ENCODE data around the gene CAMK1D.

DNA sequence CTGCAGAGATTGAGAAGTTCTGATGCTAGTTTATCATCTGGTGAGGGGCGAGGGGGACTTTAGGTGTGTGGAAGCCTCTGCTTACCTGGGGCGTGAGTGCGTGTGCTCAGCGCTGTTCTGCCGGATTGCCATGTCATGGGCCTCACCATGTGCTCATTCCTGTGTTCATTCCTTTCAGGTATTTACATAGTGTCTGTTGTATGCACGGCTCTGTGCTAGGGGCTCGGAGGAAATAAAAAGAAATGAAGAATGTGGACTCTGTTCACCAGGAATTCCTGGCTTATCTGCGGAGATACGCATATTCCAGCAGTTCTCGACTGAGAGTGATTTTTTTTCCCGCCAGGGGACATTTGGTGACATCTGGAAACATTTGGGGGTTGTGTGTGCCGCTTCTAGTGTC, 152.0 kb downstream of the CAMK1D start:
- TF ChIP-seq, protein P1, sequence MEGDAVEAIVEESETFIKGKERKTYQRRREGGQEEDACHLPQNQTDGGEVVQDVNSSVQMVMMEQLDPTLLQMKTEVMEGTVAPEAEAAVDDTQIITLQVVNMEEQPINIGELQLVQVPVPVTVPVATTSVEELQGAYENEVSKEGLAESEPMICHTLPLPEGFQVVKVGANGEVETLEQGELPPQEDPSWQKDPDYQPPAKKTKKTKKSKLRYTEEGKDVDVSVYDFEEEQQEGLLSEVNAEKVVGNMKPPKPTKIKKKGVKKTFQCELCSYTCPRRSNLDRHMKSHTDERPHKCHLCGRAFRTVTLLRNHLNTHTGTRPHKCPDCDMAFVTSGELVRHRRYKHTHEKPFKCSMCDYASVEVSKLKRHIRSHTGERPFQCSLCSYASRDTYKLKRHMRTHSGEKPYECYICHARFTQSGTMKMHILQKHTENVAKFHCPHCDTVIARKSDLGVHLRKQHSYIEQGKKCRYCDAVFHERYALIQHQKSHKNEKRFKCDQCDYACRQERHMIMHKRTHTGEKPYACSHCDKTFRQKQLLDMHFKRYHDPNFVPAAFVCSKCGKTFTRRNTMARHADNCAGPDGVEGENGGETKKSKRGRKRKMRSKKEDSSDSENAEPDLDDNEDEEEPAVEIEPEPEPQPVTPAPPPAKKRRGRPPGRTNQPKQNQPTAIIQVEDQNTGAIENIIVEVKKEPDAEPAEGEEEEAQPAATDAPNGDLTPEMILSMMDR (IDR thresholded peaks at IDR 0.05), result no peak
- TF ChIP-seq POLR2A (IDR thresholded peaks at IDR 0.05) (no peak), POLR2AphosphoS5 (IDR thresholded peaks at IDR 0.05) (no peak), EP300 (IDR thresholded peaks at IDR 0.05) (no peak)

Measured in stomach (tissue), 4 donors.